ENCODE measurements around the gene IMMP2L.

DNA sequence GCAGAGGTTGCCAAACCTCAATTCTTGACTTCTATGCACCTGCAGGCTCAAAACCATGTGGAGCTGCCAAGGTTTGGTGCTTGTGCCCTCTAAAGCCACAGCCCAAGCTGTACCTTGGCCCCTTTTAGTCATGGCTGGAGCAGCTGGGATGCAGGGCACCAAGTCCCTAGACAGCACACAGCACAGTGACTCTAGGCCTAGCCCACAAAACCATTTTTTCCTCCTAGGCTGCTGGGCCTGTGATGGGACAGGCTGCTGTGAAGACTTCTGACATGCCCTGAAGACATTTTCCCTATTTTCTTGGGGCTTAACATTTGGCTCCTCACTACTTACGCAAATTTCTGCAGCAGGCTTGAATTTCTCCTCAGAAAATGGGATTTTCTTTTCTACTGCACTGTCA lies 499.1 kb downstream of the IMMP2L start:
- no peak for TF ChIP-seq RAD21 (IDR thresholded peaks at IDR 0.05)
- TF ChIP-seq, protein P1, sequence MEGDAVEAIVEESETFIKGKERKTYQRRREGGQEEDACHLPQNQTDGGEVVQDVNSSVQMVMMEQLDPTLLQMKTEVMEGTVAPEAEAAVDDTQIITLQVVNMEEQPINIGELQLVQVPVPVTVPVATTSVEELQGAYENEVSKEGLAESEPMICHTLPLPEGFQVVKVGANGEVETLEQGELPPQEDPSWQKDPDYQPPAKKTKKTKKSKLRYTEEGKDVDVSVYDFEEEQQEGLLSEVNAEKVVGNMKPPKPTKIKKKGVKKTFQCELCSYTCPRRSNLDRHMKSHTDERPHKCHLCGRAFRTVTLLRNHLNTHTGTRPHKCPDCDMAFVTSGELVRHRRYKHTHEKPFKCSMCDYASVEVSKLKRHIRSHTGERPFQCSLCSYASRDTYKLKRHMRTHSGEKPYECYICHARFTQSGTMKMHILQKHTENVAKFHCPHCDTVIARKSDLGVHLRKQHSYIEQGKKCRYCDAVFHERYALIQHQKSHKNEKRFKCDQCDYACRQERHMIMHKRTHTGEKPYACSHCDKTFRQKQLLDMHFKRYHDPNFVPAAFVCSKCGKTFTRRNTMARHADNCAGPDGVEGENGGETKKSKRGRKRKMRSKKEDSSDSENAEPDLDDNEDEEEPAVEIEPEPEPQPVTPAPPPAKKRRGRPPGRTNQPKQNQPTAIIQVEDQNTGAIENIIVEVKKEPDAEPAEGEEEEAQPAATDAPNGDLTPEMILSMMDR (IDR thresholded peaks at IDR 0.05; ENCODE audit: low read depth, low read length, missing input control), result no peak
- TF ChIP-seq, protein P2, sequence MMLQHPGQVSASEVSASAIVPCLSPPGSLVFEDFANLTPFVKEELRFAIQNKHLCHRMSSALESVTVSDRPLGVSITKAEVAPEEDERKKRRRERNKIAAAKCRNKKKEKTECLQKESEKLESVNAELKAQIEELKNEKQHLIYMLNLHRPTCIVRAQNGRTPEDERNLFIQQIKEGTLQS (IDR thresholded peaks at IDR 0.05), result no peak
- no peak for TF ChIP-seq SP1 (IDR thresholded peaks at IDR 0.05)
- no peak for TF ChIP-seq EGR1 (IDR thresholded peaks at IDR 0.05; ENCODE audit: low read depth in 2 of 2)
- TF ChIP-seq, protein P3, sequence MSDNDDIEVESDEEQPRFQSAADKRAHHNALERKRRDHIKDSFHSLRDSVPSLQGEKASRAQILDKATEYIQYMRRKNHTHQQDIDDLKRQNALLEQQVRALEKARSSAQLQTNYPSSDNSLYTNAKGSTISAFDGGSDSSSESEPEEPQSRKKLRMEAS (IDR thresholded peaks at IDR 0.05), result no peak

Measured in liver (tissue), 3 donors.